MCF 10A (cell line): Measurements from ENCODE around the gene C16orf96. TPM values are rescaled to one million over a fixed set of nuclear protein-coding genes. Genes with fewer than 3 reads are reported as not detected.

ENCODE experiments used
- BruUV-seq: library from RNA; stranded (reverse); fragments of 400-500 nt; replicated peaks from 2 replicates; lab custom pipeline; 2021; lab: Mats Ljungman, UMichigan
- CTCF ChIA-PET: fragments of 300-600 bp; sonication (Branson Sonifier 250); formaldehyde crosslinking; extraction: SDS; loops from one replicate; lab custom pipeline; 2021; ENCODE audit warnings: antibody characterized with exemption, inconsistent platforms; lab: Yijun Ruan, JAX
- POLR2A ChIA-PET: fragments of 300-600, 350-650 bp; sonication (Branson Sonifier 250); formaldehyde crosslinking; extraction: SDS; loops from one replicate; lab custom pipeline; 2020; ENCODE audit warnings: antibody characterized with exemption, inconsistent platforms; lab: Yijun Ruan, JAX
- DNase-seq: peaks from one replicate; pipeline ENCODE4 v3.0.0-alpha.2; 2018; ENCODE audit not compliant: unreplicated experiment
- H3K27ac Mint-ChIP-seq: one replicate; pipeline ENCODE4 v1.8.0; 2022; ENCODE audit warnings: mild to moderate bottlenecking, low read depth, mixed read lengths; ENCODE audit not compliant: unreplicated experiment
- H3K27me3 Mint-ChIP-seq: one replicate; pipeline ENCODE4 v1.8.0; 2022; ENCODE audit warnings: mixed read lengths; ENCODE audit not compliant: insufficient read depth, unreplicated experiment
- H3K36me3 Mint-ChIP-seq: one replicate; pipeline ENCODE4 v1.8.0; 2022; ENCODE audit warnings: mild to moderate bottlenecking, moderate library complexity, mixed read lengths; ENCODE audit not compliant: insufficient read depth, unreplicated experiment
- H3K4me1 Mint-ChIP-seq: one replicate; pipeline ENCODE4 v1.8.0; 2022; ENCODE audit warnings: mixed read lengths; ENCODE audit not compliant: insufficient read depth, unreplicated experiment
- H3K4me3 Mint-ChIP-seq: one replicate; pipeline ENCODE4 v1.8.0; 2022; ENCODE audit warnings: mild to moderate bottlenecking, moderate library complexity, mixed read lengths; ENCODE audit not compliant: unreplicated experiment
- H3K9me3 Mint-ChIP-seq: one replicate; pipeline ENCODE4 v1.8.0; 2022; ENCODE audit warnings: mixed read lengths; ENCODE audit not compliant: unreplicated experiment
- CTCF ChIP-seq: fragments of 200-600 bp; IDR thresholded peaks from one replicate; pipeline ENCODE4 v1.8.0; 2022; ENCODE audit warnings: antibody characterized with exemption, mild to moderate bottlenecking; ENCODE audit not compliant: unreplicated experiment
- intact Hi-C: fragments of 100-400 bp; cut with micrococcal nuclease; formaldehyde crosslinking; loops from 2 replicates; pipeline ENCODE4 v1.14.1; 2022
- total RNA-seq: library from RNA; stranded (reverse); gene quantifications from 2 replicates; pipeline ENCODE4 v1.2.3, GENCODE V29; 2022

C16orf96 gene
- total RNA-seq, 1 experiment from 2014 or later = not detected

DNA sequence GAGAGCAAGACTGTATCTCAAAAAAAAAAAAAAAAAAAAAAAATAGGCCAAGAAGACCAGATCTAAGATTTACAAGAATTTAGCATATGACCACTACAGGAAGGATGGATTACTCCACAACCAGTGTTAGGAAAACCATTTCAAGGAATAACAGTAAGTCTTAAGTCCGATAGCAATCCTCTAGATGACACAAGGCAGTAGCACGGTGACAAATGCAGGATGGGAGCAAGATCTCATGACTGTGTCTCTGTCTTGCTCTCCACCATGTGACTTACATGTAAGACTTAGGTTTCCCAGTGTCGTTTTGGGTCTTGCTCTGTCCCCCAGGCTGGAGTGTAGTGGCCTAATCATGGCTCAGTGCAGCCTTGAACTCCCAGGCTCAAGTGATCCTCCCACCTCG is 27.8 kb downstream of the C16orf96 start:
- no peak for TF ChIP-seq CTCF
- CTCF ChIA-PET = interaction anchor here (1.2 to 5.6 kb wide), 5 partner anchors 33 to 94 kb away, joined by 4 to 86 read pairs (median 15); partner anchors contain the start of gene MGRN1
- Mint-ChIP-seq H3K9me3 (no peaks in the 10 kb centered on the region), H3K27ac (no peak overlapping the region), H3K4me1 (peaks cover 18% of the 10 kb centered on the region), H3K36me3 (no peaks in the 10 kb centered on the region), H3K4me3 (no peak overlapping the region), H3K27me3 (no peaks in the 10 kb centered on the region)
- no peak for DNase-seq
- intact Hi-C loops = no loop called here
- BruUV-seq = no TSS peak
- POLR2A ChIA-PET = no interaction called here

GRCh38 chr16:4586291-4586690 is 30.2 kb downstream of the C16orf96 start:
- peaks cover 7% of the 10 kb centered on the region for H3K4me1 Mint-ChIP-seq
- no peak for DNase-seq
- POLR2A ChIA-PET = interaction anchor here (1.5 kb wide), 1 partner anchor 11 kb away, joined by 5 read pairs; no protein-coding TSS in a partner anchor
- CTCF ChIA-PET = interaction anchor here (0.6 to 5.6 kb wide), 33 partner anchors 10 to 411 kb away, joined by 3 to 86 read pairs (median 5); partner anchors contain the start of gene MGRN1
- intact Hi-C loops = loop anchor here (5.0 kb wide), 1 partner anchor 39 kb away; no protein-coding TSS in a partner anchor
- H3K27ac Mint-ChIP-seq = no peak overlapping the region
- H3K4me3 Mint-ChIP-seq = no peak overlapping the region
- no peak for TF ChIP-seq CTCF
- BruUV-seq = no TSS peak
- H3K36me3 Mint-ChIP-seq = no peaks in the 10 kb centered on the region
- no peaks in the 10 kb centered on the region for H3K27me3 Mint-ChIP-seq
- H3K9me3 Mint-ChIP-seq = no peaks in the 10 kb centered on the region

- ChIA-PET CTCF (interaction anchor here (0.6 to 5.6 kb wide), 5 partner anchors 10 to 88 kb away, joined by 4 to 30 read pairs (median 6); no protein-coding TSS in a partner anchor), POLR2A (interaction anchor here (1.2 kb wide), 2 partner anchors 27 to 28 kb away, joined by 3 read pairs; partner anchors contain the start of gene UBALD1)
- no TSS peak for BruUV-seq
- intact Hi-C loops = loop anchor here (5.0 kb wide), 1 partner anchor 41 kb away; no protein-coding TSS in a partner anchor
- no peaks in the 10 kb centered on the region for H3K27me3 Mint-ChIP-seq
- peaks cover 7% of the 10 kb centered on the region for H3K4me1 Mint-ChIP-seq
- no peaks in the 10 kb centered on the region for H3K9me3 Mint-ChIP-seq
- TF ChIP-seq CTCF = no peak
- H3K27ac Mint-ChIP-seq = no peak overlapping the region
- no peak for DNase-seq
- H3K4me3 Mint-ChIP-seq = no peak overlapping the region
- no peaks in the 10 kb centered on the region for H3K36me3 Mint-ChIP-seq
Observed at GRCh38 chr16:4588386-4588785, 32.2 kb downstream of the C16orf96 start.

DNA sequence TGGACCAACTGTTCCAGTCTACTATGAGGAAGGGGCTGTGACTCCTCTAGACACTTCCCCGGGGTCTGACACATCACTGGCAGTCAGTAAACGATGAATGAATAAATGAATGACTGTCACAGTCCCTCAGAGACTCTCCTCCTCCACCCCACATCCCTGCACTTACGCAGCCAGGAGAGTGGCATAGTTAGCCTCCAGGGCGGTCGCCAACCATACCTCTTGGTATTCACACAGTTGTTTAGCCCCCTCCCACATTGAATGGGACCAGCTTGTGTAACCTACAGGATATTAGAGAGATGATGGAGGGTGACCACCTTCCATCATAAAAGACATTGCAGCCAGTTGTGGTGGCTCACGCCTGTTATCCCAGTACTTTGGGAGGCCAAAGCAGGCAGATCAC is 32.8 kb downstream of the C16orf96 start:
- TF ChIP-seq CTCF = no peak
- H3K27me3 Mint-ChIP-seq = no peaks in the 10 kb centered on the region
- CTCF ChIA-PET = interaction anchor here (0.6 to 5.6 kb wide), 4 partner anchors 9 to 89 kb away, joined by 4 to 30 read pairs (median 5); no protein-coding TSS in a partner anchor

More for the DNA sequence above, 32.8 kb downstream of the C16orf96 start:
- no peak for DNase-seq
- no peak overlapping the region for H3K27ac Mint-ChIP-seq
- no peak overlapping the region for H3K4me3 Mint-ChIP-seq
- no peaks in the 10 kb centered on the region for H3K9me3 Mint-ChIP-seq
- intact Hi-C loops = loop anchor here (5.0 kb wide), 1 partner anchor 42 kb away; no protein-coding TSS in a partner anchor
- peaks cover 7% of the 10 kb centered on the region for H3K4me1 Mint-ChIP-seq
- BruUV-seq = no TSS peak
- H3K36me3 Mint-ChIP-seq = no peaks in the 10 kb centered on the region
- POLR2A ChIA-PET = no interaction called here
